K562 (cell line): ENCODE measurements around the gene WNT11.

Source experiments
- KLF10 ChIP-seq: fragments of 250-450 bp; sonication (Bioruptor Pico); IDR thresholded peaks from 2 replicates; pipeline ENCODE4 v1.6.1; 2021; ENCODE audit warnings: matching md5 sums
- NCOA1 ChIP-seq: fragments of 450-650 bp; IDR thresholded peaks from 2 replicates; pipeline ENCODE4 v1.6.1; 2016; ENCODE audit warnings: low read depth
- PHF21A ChIP-seq: fragments of 450-650 bp; IDR thresholded peaks from 2 replicates; pipeline ENCODE4 v1.6.1; 2017; ENCODE audit warnings: low read depth, borderline replicate concordance
- POLR2A ChIP-seq: fragments of 450-650 bp; conservative IDR thresholded peaks from 2 replicates; pipeline ENCODE4 v1.6.1; 2016
- PYGO2 ChIP-seq: fragments of 450-650 bp; IDR thresholded peaks from 2 replicates; pipeline ENCODE4 v1.6.1; 2016; ENCODE audit warnings: mild to moderate bottlenecking, missing genetic modification characterization, moderate library complexity, missing compliant biosample characterization
- SMAD4 ChIP-seq: fragments of 250-450 bp; sonication (Bioruptor Pico); conservative IDR thresholded peaks from 2 replicates; pipeline ENCODE4 v1.8.0; 2021; ENCODE audit warnings: inconsistent platforms, mild to moderate bottlenecking, moderate library complexity
- TF ChIP-seq, protein P1 (sequence below), 3 experiments: IDR thresholded peaks in 2 of 3; conservative IDR thresholded peaks in 1 of 3; 2 replicates each; pipeline ENCODE4 v1.5.1; 2011 to 2012; ENCODE audit warnings: low read length in 3 of 3, mild to moderate bottlenecking in 3 of 3, control low read depth in 2 of 3, improper control_type of control experiment in 1 of 3, inconsistent platforms in 1 of 3, low read depth in 1 of 3, mixed read lengths in 1 of 3, moderate library complexity in 1 of 3; ENCODE audit not compliant: insufficient read depth in 2 of 3
- TF ChIP-seq, protein P2 (sequence below): fragments of 450-650 bp; formaldehyde crosslinking; IDR thresholded peaks from 2 replicates; pipeline ENCODE4 v1.4.0; 2020; ENCODE audit warnings: mild to moderate bottlenecking

DNA sequence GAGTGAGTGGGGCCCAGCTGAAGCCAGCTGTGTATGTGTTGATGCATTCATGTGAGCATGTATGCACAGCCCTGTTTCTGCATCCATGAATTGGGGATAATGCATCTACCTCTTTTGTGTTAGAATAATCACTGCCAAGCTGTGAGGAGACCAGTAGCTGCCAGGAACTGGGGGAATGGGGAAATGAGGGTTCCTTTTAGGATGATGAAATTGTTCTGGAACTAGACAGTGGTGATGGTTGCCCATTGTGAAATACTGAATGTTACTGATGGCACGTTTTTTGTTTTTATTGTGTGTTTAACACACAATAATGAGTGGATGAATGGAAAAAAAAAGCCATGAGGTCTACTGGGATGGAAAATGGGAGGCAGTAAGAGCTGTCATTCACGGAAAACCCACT, 45.3 kb upstream of the WNT11 start:
- no peak for TF ChIP-seq PYGO2 (tag)
- TF ChIP-seq NCOA1, result no peak
- no peak for TF ChIP-seq PHF21A
- TF ChIP-seq, protein P1, sequence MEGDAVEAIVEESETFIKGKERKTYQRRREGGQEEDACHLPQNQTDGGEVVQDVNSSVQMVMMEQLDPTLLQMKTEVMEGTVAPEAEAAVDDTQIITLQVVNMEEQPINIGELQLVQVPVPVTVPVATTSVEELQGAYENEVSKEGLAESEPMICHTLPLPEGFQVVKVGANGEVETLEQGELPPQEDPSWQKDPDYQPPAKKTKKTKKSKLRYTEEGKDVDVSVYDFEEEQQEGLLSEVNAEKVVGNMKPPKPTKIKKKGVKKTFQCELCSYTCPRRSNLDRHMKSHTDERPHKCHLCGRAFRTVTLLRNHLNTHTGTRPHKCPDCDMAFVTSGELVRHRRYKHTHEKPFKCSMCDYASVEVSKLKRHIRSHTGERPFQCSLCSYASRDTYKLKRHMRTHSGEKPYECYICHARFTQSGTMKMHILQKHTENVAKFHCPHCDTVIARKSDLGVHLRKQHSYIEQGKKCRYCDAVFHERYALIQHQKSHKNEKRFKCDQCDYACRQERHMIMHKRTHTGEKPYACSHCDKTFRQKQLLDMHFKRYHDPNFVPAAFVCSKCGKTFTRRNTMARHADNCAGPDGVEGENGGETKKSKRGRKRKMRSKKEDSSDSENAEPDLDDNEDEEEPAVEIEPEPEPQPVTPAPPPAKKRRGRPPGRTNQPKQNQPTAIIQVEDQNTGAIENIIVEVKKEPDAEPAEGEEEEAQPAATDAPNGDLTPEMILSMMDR (IDR thresholded peaks at IDR 0.05 in 2 of 3, conservative IDR thresholded peaks at IDR 0.05 in 1 of 3; ENCODE audit: insufficient read depth in 2 of 3, low read depth in 1 of 3, low read length in 3 of 3), result no peak
- TF ChIP-seq KLF10 (CRISPR knock-in tag), result no peak
- TF ChIP-seq, protein P2, sequence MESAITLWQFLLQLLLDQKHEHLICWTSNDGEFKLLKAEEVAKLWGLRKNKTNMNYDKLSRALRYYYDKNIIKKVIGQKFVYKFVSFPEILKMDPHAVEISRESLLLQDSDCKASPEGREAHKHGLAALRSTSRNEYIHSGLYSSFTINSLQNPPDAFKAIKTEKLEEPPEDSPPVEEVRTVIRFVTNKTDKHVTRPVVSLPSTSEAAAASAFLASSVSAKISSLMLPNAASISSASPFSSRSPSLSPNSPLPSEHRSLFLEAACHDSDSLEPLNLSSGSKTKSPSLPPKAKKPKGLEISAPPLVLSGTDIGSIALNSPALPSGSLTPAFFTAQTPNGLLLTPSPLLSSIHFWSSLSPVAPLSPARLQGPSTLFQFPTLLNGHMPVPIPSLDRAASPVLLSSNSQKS (CRISPR knock-in tag), result no peak
- no peak for TF ChIP-seq POLR2A
- no peak for TF ChIP-seq SMAD4 (CRISPR knock-in tag)
